Measurements from ENCODE around the gene LRCH3.

DNA sequence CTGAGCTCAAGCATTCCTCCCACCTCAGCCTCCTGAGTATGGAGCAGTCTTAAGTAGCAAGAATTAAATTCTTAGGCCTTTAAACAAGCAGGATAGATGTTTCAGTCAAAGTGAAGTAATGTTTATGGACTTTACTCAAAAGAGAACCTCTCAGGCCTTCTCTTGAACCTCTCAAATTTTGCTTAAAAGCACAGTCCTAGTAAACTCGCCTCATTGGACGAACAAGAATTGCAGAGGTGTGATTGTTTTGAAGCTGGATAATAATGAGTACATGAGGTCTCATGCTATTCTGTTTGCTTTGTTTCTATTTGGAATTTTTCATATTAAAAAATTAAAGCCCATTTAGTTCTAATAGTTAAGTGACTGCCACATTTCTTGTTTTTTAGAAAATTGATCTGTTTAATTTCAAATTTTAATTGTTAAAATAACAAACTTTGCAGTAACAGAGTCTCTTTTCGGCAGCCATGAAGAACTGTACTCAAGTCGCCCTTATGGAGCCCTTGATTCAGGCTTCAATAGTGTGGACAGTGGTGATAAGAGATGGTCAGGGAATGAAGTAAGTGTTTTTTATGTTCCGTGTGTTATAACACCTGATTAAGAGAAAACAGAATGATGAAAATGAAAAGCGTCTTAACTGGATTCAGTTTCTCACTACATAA lies 39.4 kb downstream of the LRCH3 start:
- TF ChIP-seq, protein P1, sequence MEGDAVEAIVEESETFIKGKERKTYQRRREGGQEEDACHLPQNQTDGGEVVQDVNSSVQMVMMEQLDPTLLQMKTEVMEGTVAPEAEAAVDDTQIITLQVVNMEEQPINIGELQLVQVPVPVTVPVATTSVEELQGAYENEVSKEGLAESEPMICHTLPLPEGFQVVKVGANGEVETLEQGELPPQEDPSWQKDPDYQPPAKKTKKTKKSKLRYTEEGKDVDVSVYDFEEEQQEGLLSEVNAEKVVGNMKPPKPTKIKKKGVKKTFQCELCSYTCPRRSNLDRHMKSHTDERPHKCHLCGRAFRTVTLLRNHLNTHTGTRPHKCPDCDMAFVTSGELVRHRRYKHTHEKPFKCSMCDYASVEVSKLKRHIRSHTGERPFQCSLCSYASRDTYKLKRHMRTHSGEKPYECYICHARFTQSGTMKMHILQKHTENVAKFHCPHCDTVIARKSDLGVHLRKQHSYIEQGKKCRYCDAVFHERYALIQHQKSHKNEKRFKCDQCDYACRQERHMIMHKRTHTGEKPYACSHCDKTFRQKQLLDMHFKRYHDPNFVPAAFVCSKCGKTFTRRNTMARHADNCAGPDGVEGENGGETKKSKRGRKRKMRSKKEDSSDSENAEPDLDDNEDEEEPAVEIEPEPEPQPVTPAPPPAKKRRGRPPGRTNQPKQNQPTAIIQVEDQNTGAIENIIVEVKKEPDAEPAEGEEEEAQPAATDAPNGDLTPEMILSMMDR (IDR thresholded peaks at IDR 0.05), result no peak
- no peak for TF ChIP-seq POLR2A (IDR thresholded peaks at IDR 0.05)

Measured in testis (tissue), 2 donors.